ENCODE data around the gene UPF2. TPM values are rescaled to one million over a fixed set of nuclear protein-coding genes. Genes with fewer than 3 reads are reported as not detected.

UPF2 gene
- total and polyA plus RNA-seq, 10 of the 15 experiments (the other 5 are each of a cell fraction or from before 2014, with no cell fraction given) = 21.0 to 44.4 (median 25.9) TPM

GRCh38 chr10:11895598-11895997 lies 147.0 kb downstream of the UPF2 start:
- ChIA-PET CTCF (no interaction called here), SMC1A (ENCODE audit: uncharacterized antibody, unreplicated experiment) (no interaction called here), RAD21 (ENCODE audit: unreplicated experiment) (no interaction called here), POLR2A (no interaction called here)
- Histone ChIP-seq H3K4me3 (no peak overlapping the region), H4K20me1 (ENCODE audit: control insufficient read depth, insufficient read depth) (no peaks in the 10 kb centered on the region), H3K27ac (ENCODE audit: control insufficient read depth, insufficient read depth) (no peak overlapping the region), H3K36me3 (ENCODE audit: control insufficient read depth in 2 of 2, insufficient read depth in 2 of 2, low read length in 1 of 2) (no peaks in the 10 kb centered on the region), H3K4me1 (ENCODE audit: control insufficient read depth, insufficient read depth, low read length) (no peaks in the 10 kb centered on the region), H3K79me2 (ENCODE audit: control insufficient read depth, insufficient read depth, low read length) (no peaks in the 10 kb centered on the region), H3K9ac (ENCODE audit: control insufficient read depth, insufficient read depth, low read length) (no peak overlapping the region), H3K27me3 (replicated peaks in 1 of 2; ENCODE audit: control insufficient read depth in 2 of 2, insufficient read depth in 2 of 2, low read length in 1 of 2) (no peaks in the 10 kb centered on the region), H3K4me2 (ENCODE audit: control insufficient read depth, insufficient read depth) (no peak overlapping the region), H2AFZ (ENCODE audit: control insufficient read depth, low read depth, low read length) (no peak overlapping the region), H3K9me3 (replicated peaks; ENCODE audit: control insufficient read depth, insufficient read depth, low read length) (no peaks in the 10 kb centered on the region)
- WGBS (ENCODE audit: insufficient coverage, insufficient replicate concordance, low lambda C conversion rate, missing lambda C conversion rate) = 58% methylated on average over 5 of the region's 5 CpGs
- ATAC-seq (no peak), FAIRE-seq (no peak), DNase-seq (ENCODE audit: low read depth, low spot score) (no peak)
- no peak for TF ChIP-seq ZBTB11 (CRISPR knock-in tag; IDR thresholded peaks at IDR 0.05)
- TF ChIP-seq FOXM1 (IDR thresholded peaks at IDR 0.05; ENCODE audit: low read depth, low read length) = no peak
- in situ Hi-C loops (cut with MboI) = no loop called here
- BruUV-seq (replicated peaks) = no TSS peak
- intact Hi-C loops (cut with micrococcal nuclease; ENCODE audit: unreplicated experiment) = no loop called here

GRCh38 chr10:11895108-11895466 lies 147.5 kb downstream of the UPF2 start:
- Histone ChIP-seq H4K20me1 (ENCODE audit: control insufficient read depth, insufficient read depth) (no peaks in the 10 kb centered on the region), H2AFZ (ENCODE audit: control insufficient read depth, low read depth, low read length) (no peak overlapping the region), H3K27ac (ENCODE audit: control insufficient read depth, insufficient read depth) (no peak overlapping the region), H3K4me1 (ENCODE audit: control insufficient read depth, insufficient read depth, low read length) (no peaks in the 10 kb centered on the region), H3K4me2 (ENCODE audit: control insufficient read depth, insufficient read depth) (no peak overlapping the region), H3K27me3 (replicated peaks in 1 of 2; ENCODE audit: control insufficient read depth in 2 of 2, insufficient read depth in 2 of 2, low read length in 1 of 2) (no peaks in the 10 kb centered on the region), H3K9me3 (replicated peaks; ENCODE audit: control insufficient read depth, insufficient read depth, low read length) (no peaks in the 10 kb centered on the region), H3K79me2 (ENCODE audit: control insufficient read depth, insufficient read depth, low read length) (no peaks in the 10 kb centered on the region), H3K36me3 (ENCODE audit: control insufficient read depth in 2 of 2, insufficient read depth in 2 of 2, low read length in 1 of 2) (no peaks in the 10 kb centered on the region), H3K9ac (ENCODE audit: control insufficient read depth, insufficient read depth, low read length) (no peak overlapping the region), H3K4me3 (no peak overlapping the region)
- WGBS (ENCODE audit: insufficient coverage, insufficient replicate concordance, low lambda C conversion rate, missing lambda C conversion rate) = 82% methylated on average over 11 of the region's 11 CpGs
- DNase-seq (ENCODE audit: low read depth, low spot score) = no peak
- SMC1A ChIA-PET (ENCODE audit: uncharacterized antibody, unreplicated experiment) = no interaction called here
- CTCF ChIA-PET = no interaction called here
- FAIRE-seq = no peak
- POLR2A ChIA-PET = no interaction called here
- intact Hi-C loops (cut with micrococcal nuclease; ENCODE audit: unreplicated experiment) (no loop called here), in situ Hi-C loops (cut with MboI) (no loop called here)
- RAD21 ChIA-PET (ENCODE audit: unreplicated experiment) = no interaction called here
- no peak for ATAC-seq
- BruUV-seq (replicated peaks) = no TSS peak
- TF ChIP-seq STAT3 (IDR thresholded peaks at IDR 0.05; ENCODE audit: low read depth, low read length) (no peak), WRNIP1 (IDR thresholded peaks at IDR 0.05; ENCODE audit: borderline replicate concordance, low read depth, low read length) (no peak)

Measured in GM12878 (cell line).